MCF 10A (cell line): ENCODE measurements around the gene CA7. TPM values are rescaled to one million over a fixed set of nuclear protein-coding genes. Genes with fewer than 3 reads are reported as not detected.
A peak's percentile ranks its signal among the peaks of the same experiment; 100 is the strongest.

Experiments
- BruUV-seq: library from RNA; stranded (reverse); fragments of 400-500 nt; replicated peaks from 2 replicates; lab custom pipeline; 2021; lab: Mats Ljungman, UMichigan
- CTCF ChIA-PET: fragments of 300-600 bp; sonication (Branson Sonifier 250); formaldehyde crosslinking; extraction: SDS; loops from one replicate; lab custom pipeline; 2021; ENCODE audit warnings: antibody characterized with exemption, inconsistent platforms; lab: Yijun Ruan, JAX
- POLR2A ChIA-PET: fragments of 300-600, 350-650 bp; sonication (Branson Sonifier 250); formaldehyde crosslinking; extraction: SDS; loops from one replicate; lab custom pipeline; 2020; ENCODE audit warnings: antibody characterized with exemption, inconsistent platforms; lab: Yijun Ruan, JAX
- DNase-seq: peaks from one replicate; pipeline ENCODE4 v3.0.0-alpha.2; 2018; ENCODE audit not compliant: unreplicated experiment
- H3K27ac Mint-ChIP-seq: one replicate; pipeline ENCODE4 v1.8.0; 2022; ENCODE audit warnings: mild to moderate bottlenecking, low read depth, mixed read lengths; ENCODE audit not compliant: unreplicated experiment
- H3K27me3 Mint-ChIP-seq: one replicate; pipeline ENCODE4 v1.8.0; 2022; ENCODE audit warnings: mixed read lengths; ENCODE audit not compliant: insufficient read depth, unreplicated experiment
- H3K36me3 Mint-ChIP-seq: one replicate; pipeline ENCODE4 v1.8.0; 2022; ENCODE audit warnings: mild to moderate bottlenecking, moderate library complexity, mixed read lengths; ENCODE audit not compliant: insufficient read depth, unreplicated experiment
- H3K4me1 Mint-ChIP-seq: one replicate; pipeline ENCODE4 v1.8.0; 2022; ENCODE audit warnings: mixed read lengths; ENCODE audit not compliant: insufficient read depth, unreplicated experiment
- H3K4me3 Mint-ChIP-seq: one replicate; pipeline ENCODE4 v1.8.0; 2022; ENCODE audit warnings: mild to moderate bottlenecking, moderate library complexity, mixed read lengths; ENCODE audit not compliant: unreplicated experiment
- H3K9me3 Mint-ChIP-seq: one replicate; pipeline ENCODE4 v1.8.0; 2022; ENCODE audit warnings: mixed read lengths; ENCODE audit not compliant: unreplicated experiment
- intact Hi-C: fragments of 100-400 bp; cut with micrococcal nuclease; formaldehyde crosslinking; loops from 2 replicates; pipeline ENCODE4 v1.14.1; 2022
- total RNA-seq: library from RNA; stranded (reverse); gene quantifications from 2 replicates; pipeline ENCODE4 v1.2.3, GENCODE V29; 2022
- TF ChIP-seq, protein P1 (sequence below): fragments of 200-600 bp; IDR thresholded peaks from one replicate; pipeline ENCODE4 v1.8.0; 2022; ENCODE audit warnings: antibody characterized with exemption, mild to moderate bottlenecking; ENCODE audit not compliant: unreplicated experiment

Gene CA7
- total RNA-seq, 1 experiment from 2014 or later: not detected

DNA sequence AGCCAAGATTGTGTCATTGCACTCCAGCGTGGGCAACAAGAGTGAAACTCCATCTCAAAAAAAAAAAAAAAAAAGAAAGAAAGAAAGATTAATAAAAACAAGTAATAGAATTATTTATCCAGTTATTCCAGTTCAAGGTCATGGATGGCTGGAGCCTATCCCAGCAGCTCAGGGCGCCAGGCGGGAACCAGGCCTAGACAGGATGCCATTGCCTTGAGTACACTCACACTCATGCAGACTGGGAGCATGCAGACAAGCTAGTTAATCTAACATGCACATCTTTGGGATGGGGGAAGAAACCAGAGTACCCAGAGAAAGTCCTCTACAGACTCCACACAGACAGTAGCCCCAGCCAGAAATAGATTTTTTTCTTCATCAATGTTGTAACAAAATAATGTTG is 54.0 kb downstream of the CA7 start:
- TF ChIP-seq, protein P1, sequence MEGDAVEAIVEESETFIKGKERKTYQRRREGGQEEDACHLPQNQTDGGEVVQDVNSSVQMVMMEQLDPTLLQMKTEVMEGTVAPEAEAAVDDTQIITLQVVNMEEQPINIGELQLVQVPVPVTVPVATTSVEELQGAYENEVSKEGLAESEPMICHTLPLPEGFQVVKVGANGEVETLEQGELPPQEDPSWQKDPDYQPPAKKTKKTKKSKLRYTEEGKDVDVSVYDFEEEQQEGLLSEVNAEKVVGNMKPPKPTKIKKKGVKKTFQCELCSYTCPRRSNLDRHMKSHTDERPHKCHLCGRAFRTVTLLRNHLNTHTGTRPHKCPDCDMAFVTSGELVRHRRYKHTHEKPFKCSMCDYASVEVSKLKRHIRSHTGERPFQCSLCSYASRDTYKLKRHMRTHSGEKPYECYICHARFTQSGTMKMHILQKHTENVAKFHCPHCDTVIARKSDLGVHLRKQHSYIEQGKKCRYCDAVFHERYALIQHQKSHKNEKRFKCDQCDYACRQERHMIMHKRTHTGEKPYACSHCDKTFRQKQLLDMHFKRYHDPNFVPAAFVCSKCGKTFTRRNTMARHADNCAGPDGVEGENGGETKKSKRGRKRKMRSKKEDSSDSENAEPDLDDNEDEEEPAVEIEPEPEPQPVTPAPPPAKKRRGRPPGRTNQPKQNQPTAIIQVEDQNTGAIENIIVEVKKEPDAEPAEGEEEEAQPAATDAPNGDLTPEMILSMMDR: no peak
- no TSS peak for BruUV-seq
- peaks cover 6% of the 10 kb centered on the region for H3K36me3 Mint-ChIP-seq
- POLR2A ChIA-PET: interaction anchor here (0.9 to 6.6 kb wide), 5 partner anchors 17 to 38 kb away, joined by 3 to 48 read pairs (median 4); partner anchors contain the start of genes CIAO2B and PDP2
- no peaks in the 10 kb centered on the region for H3K9me3 Mint-ChIP-seq
- DNase-seq: no peak
- H3K4me1 Mint-ChIP-seq: peaks cover 36% of the 10 kb centered on the region
- intact Hi-C loops: loop anchor here (5.0 kb wide), 1 partner anchor 284 kb away; the partner anchor contains the start of gene MATCAP1
- H3K4me3 Mint-ChIP-seq: no peak overlapping the region
- H3K27ac Mint-ChIP-seq: no peak overlapping the region
- H3K27me3 Mint-ChIP-seq: no peaks in the 10 kb centered on the region
- CTCF ChIA-PET: interaction anchor here (0.6 to 7.1 kb wide), 6 partner anchors 10 to 59 kb away, joined by 3 to 62 read pairs (median 4); partner anchors contain the start of gene RRAD

DNA sequence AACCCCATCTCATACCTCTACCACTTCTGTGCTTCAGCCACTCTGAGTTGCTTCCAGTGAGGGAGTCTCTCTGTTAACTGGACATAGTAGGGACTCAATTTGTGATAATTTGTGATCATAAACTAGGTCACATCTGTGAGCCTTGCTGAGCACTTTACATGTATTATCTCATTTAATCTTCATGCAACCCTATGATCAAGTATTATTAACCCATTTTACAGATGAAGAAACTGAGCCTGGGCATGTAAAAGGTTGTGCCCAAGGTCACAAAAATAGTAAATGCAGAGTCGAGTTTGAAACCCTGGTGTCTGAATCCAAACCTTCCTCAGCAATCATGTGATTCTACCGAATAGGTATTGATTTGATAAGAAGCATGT is 54.7 kb downstream of the CA7 start:
- ChIA-PET CTCF (interaction anchor here (0.8 to 7.1 kb wide), 3 partner anchors 11 to 33 kb away, joined by 3 to 62 read pairs (median 3); partner anchors contain the start of gene RRAD), POLR2A (interaction anchor here (0.9 to 6.6 kb wide), 5 partner anchors 18 to 38 kb away, joined by 3 to 48 read pairs (median 4); partner anchors contain the start of genes CIAO2B and PDP2)
- Mint-ChIP-seq H3K27ac (no peak overlapping the region), H3K36me3 (peaks cover 6% of the 10 kb centered on the region), H3K4me3 (no peak overlapping the region), H3K27me3 (no peaks in the 10 kb centered on the region), H3K9me3 (no peaks in the 10 kb centered on the region), H3K4me1 (peaks cover 36% of the 10 kb centered on the region)
- intact Hi-C loops: loop anchor here (5.0 kb wide), 1 partner anchor 283 kb away; the partner anchor contains the start of gene MATCAP1
- no peak for DNase-seq
- BruUV-seq: no TSS peak
- TF ChIP-seq, protein P1: no peak

DNA sequence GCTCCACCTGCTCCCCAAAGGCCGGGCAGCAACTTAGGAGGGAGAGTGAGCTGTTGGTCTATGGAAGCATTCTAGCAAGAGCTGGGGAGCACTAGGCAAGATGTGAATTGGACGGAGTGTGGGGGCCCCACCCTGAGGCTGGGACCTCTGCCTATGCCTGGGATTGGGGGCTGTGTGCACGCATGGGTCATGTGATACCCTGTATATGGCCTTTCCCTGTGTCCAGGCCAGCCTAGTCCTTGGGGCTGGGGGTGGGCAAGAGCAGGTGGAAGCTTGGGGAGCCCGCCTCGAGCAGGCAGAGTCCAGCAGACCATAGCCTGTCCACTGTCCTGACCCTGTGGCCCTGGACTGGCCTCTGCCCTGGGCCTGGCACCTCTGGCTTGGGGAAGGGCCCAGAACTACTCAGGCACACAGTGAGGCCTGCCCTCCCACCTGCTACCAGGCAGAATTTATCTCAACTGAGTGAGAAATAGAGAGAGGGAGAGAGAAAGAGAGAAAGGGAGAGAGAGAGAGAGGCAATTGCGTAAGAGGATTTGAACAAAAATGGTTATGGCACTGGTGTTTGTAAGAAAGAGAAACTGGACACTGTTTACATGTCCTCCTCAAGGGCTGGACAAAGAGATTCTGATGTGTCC is 55.2 kb downstream of the CA7 start:
- CTCF ChIA-PET: interaction anchor here (0.6 to 1.2 kb wide), 2 partner anchors 249 to 270 kb away, joined by 3 to 4 read pairs; no protein-coding TSS in a partner anchor
- POLR2A ChIA-PET: interaction anchor here (0.5 to 6.6 kb wide), 7 partner anchors 11 to 958 kb away, joined by 3 to 48 read pairs (median 4); partner anchors contain the start of genes CIAO2B and PDP2
- Mint-ChIP-seq H3K36me3 (peaks cover 6% of the 10 kb centered on the region), H3K27ac (peak overlapping the region; percentile 25), H3K9me3 (no peaks in the 10 kb centered on the region), H3K4me1 (peaks cover 36% of the 10 kb centered on the region), H3K27me3 (no peaks in the 10 kb centered on the region), H3K4me3 (no peak overlapping the region)
- BruUV-seq: no TSS peak
- TF ChIP-seq, protein P1: no peak
- intact Hi-C loops: loop anchor here (5.0 kb wide), 1 partner anchor 283 kb away; the partner anchor contains the start of gene MATCAP1
- no peak for DNase-seq
